Measurements from ENCODE around the gene CMSS1.

DNA sequence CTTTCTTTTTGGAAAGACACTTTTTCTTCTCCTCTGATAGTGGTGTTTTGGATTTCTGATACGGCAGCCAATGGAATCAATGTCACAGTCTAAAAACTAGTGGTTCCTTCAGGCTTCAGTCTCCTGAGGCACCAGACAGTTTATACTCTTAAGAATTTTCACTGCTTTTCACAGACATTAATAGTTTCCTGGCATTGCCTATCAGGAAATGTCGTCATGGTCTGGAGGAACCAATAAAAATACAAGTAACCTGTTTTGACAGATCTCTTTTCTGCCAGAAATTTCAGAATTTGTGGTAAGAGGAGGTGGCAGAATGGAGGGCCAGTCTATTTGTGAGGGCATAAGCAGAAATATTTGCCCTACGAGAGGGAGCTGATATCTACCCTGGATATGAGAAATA is 251.8 kb downstream of the CMSS1 start:
- TF ChIP-seq, protein P1, sequence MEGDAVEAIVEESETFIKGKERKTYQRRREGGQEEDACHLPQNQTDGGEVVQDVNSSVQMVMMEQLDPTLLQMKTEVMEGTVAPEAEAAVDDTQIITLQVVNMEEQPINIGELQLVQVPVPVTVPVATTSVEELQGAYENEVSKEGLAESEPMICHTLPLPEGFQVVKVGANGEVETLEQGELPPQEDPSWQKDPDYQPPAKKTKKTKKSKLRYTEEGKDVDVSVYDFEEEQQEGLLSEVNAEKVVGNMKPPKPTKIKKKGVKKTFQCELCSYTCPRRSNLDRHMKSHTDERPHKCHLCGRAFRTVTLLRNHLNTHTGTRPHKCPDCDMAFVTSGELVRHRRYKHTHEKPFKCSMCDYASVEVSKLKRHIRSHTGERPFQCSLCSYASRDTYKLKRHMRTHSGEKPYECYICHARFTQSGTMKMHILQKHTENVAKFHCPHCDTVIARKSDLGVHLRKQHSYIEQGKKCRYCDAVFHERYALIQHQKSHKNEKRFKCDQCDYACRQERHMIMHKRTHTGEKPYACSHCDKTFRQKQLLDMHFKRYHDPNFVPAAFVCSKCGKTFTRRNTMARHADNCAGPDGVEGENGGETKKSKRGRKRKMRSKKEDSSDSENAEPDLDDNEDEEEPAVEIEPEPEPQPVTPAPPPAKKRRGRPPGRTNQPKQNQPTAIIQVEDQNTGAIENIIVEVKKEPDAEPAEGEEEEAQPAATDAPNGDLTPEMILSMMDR (IDR thresholded peaks at IDR 0.05): no peak
- TF ChIP-seq, protein P2, sequence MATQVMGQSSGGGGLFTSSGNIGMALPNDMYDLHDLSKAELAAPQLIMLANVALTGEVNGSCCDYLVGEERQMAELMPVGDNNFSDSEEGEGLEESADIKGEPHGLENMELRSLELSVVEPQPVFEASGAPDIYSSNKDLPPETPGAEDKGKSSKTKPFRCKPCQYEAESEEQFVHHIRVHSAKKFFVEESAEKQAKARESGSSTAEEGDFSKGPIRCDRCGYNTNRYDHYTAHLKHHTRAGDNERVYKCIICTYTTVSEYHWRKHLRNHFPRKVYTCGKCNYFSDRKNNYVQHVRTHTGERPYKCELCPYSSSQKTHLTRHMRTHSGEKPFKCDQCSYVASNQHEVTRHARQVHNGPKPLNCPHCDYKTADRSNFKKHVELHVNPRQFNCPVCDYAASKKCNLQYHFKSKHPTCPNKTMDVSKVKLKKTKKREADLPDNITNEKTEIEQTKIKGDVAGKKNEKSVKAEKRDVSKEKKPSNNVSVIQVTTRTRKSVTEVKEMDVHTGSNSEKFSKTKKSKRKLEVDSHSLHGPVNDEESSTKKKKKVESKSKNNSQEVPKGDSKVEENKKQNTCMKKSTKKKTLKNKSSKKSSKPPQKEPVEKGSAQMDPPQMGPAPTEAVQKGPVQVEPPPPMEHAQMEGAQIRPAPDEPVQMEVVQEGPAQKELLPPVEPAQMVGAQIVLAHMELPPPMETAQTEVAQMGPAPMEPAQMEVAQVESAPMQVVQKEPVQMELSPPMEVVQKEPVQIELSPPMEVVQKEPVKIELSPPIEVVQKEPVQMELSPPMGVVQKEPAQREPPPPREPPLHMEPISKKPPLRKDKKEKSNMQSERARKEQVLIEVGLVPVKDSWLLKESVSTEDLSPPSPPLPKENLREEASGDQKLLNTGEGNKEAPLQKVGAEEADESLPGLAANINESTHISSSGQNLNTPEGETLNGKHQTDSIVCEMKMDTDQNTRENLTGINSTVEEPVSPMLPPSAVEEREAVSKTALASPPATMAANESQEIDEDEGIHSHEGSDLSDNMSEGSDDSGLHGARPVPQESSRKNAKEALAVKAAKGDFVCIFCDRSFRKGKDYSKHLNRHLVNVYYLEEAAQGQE (IDR thresholded peaks at IDR 0.05; ENCODE audit: insufficient read depth in 1 of 2, low read depth in 2 of 2, low read length in 1 of 2): no peak
- TF ChIP-seq POLR2AphosphoS5 (IDR thresholded peaks at IDR 0.05; ENCODE audit: low read depth, low read length): no peak
- no peak for TF ChIP-seq TCF7L2 (IDR thresholded peaks at IDR 0.05; ENCODE audit: low read depth, low read length)
